ENCODE results near the gene GJB4. TPM values are rescaled to one million over a fixed set of nuclear protein-coding genes. Genes with fewer than 3 reads are reported as not detected.

Gene GJB4
- total RNA-seq, 1 donor from 2014 or later: not detected

DNA sequence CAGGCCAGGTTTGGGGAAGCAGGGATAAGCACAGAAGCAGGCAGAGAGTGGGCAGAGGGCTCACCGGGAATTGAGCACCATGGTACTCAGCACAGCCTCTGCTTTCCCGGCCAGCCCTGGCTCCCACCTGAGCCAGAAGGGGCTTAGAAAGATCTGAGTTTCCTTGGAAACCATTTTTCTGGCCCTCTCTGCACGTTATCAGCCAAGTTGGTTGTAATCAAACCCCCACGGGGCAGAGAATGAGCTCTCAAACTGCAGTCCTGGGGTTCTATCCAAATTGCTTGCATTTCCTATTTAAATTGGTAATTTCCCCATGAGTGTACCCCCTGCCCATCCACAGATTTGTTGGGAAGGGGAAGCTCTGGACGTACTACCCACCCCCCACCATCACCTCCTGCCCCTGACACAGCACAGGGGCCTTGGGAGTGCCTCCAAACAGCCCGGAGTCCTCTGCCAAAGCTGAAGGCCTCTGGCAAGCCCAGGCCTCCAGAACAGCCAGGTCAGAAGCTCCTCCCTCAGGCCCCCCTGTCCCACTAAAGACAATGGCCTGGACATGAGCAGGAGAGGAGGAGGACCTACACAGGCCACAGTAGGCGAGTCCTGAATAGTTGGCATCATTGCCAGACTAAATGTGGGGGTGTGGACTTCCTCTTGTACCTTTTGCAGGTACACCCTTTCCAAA is 47.4 kb upstream of the GJB4 start:
- no peak overlapping the region for H3K27ac Mint-ChIP-seq
- H3K36me3 Mint-ChIP-seq: no peaks in the 10 kb centered on the region
- Histone ChIP-seq H4K20me1 (ENCODE audit: low read depth) (no peaks in the 10 kb centered on the region), H3K4me3 (no peak overlapping the region), H3K27ac (no peak overlapping the region), H3F3A (ENCODE audit: low read depth) (no peaks in the 10 kb centered on the region), H3K9ac (no peak overlapping the region), H3K9me3 (ENCODE audit: low read depth) (no peaks in the 10 kb centered on the region), H3K27me3 (no peaks in the 10 kb centered on the region), H3K4me2 (no peak overlapping the region), H3K4me1 (no peaks in the 10 kb centered on the region), H3K36me3 (no peaks in the 10 kb centered on the region), H2AFZ (replicated peaks) (no peak overlapping the region), H3K79me2 (ENCODE audit: low read depth) (no peaks in the 10 kb centered on the region)
- no peak for DNase-seq (ENCODE audit: low spot score)
- no peaks in the 10 kb centered on the region for H3K9me3 Mint-ChIP-seq
- TF ChIP-seq, protein P1, sequence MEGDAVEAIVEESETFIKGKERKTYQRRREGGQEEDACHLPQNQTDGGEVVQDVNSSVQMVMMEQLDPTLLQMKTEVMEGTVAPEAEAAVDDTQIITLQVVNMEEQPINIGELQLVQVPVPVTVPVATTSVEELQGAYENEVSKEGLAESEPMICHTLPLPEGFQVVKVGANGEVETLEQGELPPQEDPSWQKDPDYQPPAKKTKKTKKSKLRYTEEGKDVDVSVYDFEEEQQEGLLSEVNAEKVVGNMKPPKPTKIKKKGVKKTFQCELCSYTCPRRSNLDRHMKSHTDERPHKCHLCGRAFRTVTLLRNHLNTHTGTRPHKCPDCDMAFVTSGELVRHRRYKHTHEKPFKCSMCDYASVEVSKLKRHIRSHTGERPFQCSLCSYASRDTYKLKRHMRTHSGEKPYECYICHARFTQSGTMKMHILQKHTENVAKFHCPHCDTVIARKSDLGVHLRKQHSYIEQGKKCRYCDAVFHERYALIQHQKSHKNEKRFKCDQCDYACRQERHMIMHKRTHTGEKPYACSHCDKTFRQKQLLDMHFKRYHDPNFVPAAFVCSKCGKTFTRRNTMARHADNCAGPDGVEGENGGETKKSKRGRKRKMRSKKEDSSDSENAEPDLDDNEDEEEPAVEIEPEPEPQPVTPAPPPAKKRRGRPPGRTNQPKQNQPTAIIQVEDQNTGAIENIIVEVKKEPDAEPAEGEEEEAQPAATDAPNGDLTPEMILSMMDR (IDR thresholded peaks at IDR 0.05): no peak
- TF ChIP-seq EZH2 (IDR thresholded peaks at IDR 0.05) (no peak), EZH2phosphoT487 (IDR thresholded peaks at IDR 0.05) (no peak)
- H3K4me1 Mint-ChIP-seq: peaks cover 2% of the 10 kb centered on the region
- peaks cover 17% of the 10 kb centered on the region for H3K27me3 Mint-ChIP-seq (ENCODE audit: insufficient read depth, low read depth)
- no peak overlapping the region for H3K4me3 Mint-ChIP-seq

DNA sequence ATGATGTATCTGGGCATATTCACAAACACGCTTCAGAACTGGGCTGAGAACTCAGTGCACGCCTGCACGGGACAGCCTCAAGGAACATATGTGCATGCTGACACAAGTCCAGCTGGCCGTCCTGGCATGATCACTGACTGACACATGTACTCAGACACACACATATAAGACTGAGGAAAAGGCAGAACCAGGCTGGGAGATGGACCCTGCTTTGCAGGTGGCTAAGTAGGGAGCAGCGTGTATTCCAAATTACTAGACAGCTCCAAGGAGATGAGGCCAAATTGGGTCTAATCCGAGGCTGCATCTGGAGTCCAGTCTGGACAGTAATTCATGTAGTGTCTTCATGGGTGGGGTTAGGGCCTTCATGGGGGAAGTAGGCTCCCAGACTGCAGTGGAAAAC is 46.1 kb upstream of the GJB4 start:
- H3K4me1 Mint-ChIP-seq: peaks cover 2% of the 10 kb centered on the region
- H3K9ac ChIP-seq: no peak overlapping the region
- no peak overlapping the region for H3K4me3 ChIP-seq
- H3K9me3 ChIP-seq (ENCODE audit: low read depth): no peaks in the 10 kb centered on the region
- H3K9me3 Mint-ChIP-seq: no peaks in the 10 kb centered on the region
- no peak overlapping the region for H3K4me3 Mint-ChIP-seq
- H2AFZ ChIP-seq (replicated peaks): no peak overlapping the region
- peaks cover 23% of the 10 kb centered on the region for H3K27me3 Mint-ChIP-seq (ENCODE audit: insufficient read depth, low read depth)
- no peaks in the 10 kb centered on the region for H3K4me1 ChIP-seq
- no peak for DNase-seq (ENCODE audit: low spot score)
- H3K36me3 ChIP-seq: no peaks in the 10 kb centered on the region
- H3F3A ChIP-seq (ENCODE audit: low read depth): no peaks in the 10 kb centered on the region
- no peaks in the 10 kb centered on the region for H4K20me1 ChIP-seq (ENCODE audit: low read depth)
- TF ChIP-seq, protein P1 (IDR thresholded peaks at IDR 0.05): no peak
- TF ChIP-seq EZH2 (IDR thresholded peaks at IDR 0.05): no peak
- no peaks in the 10 kb centered on the region for H3K79me2 ChIP-seq (ENCODE audit: low read depth)
- H3K27ac Mint-ChIP-seq: no peak overlapping the region
- no peak overlapping the region for H3K4me2 ChIP-seq
- H3K27ac ChIP-seq: no peak overlapping the region
- H3K36me3 Mint-ChIP-seq: no peaks in the 10 kb centered on the region
- H3K27me3 ChIP-seq: no peaks in the 10 kb centered on the region

DNA sequence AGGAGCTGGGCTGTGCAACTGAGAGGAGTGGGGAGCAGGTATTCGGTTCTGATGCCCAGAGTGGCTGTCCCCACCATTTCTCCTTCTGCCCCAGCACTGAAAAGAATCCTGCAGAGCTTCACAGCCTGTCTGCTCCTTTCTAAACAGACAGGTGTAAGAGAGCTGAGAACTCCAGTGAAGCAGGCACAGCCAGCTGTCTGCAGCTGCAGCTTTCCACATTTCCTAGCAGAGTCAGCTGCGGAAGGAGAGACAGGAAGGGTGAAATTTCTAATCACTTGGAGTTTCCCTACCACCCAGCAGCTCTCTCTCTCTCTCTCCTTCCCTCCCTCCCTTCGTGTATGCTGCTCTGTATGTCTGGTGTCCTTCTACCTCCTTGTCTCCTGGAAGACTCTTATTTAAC is 45.2 kb upstream of the GJB4 start:
- Mint-ChIP-seq H3K27ac (no peak overlapping the region), H3K36me3 (no peaks in the 10 kb centered on the region), H3K4me3 (no peak overlapping the region), H3K4me1 (peaks cover 2% of the 10 kb centered on the region), H3K9me3 (no peaks in the 10 kb centered on the region), H3K27me3 (ENCODE audit: insufficient read depth, low read depth) (peaks cover 23% of the 10 kb centered on the region)
- no peaks in the 10 kb centered on the region for H3K9me3 ChIP-seq (ENCODE audit: low read depth)
- no peak overlapping the region for H3K9ac ChIP-seq
- no peaks in the 10 kb centered on the region for H3K79me2 ChIP-seq (ENCODE audit: low read depth)
- no peaks in the 10 kb centered on the region for H3K36me3 ChIP-seq
- H4K20me1 ChIP-seq (ENCODE audit: low read depth): no peaks in the 10 kb centered on the region
- H3K4me1 ChIP-seq: no peaks in the 10 kb centered on the region
- no peaks in the 10 kb centered on the region for H3K27me3 ChIP-seq
- H3K4me2 ChIP-seq: no peak overlapping the region
- TF ChIP-seq EZH2 (IDR thresholded peaks at IDR 0.05): no peak
- TF ChIP-seq, protein P1 (IDR thresholded peaks at IDR 0.05): no peak
- TF ChIP-seq EZH2phosphoT487 (IDR thresholded peaks at IDR 0.05): no peak
- no peak overlapping the region for H3K4me3 ChIP-seq
- H3F3A ChIP-seq (ENCODE audit: low read depth): no peaks in the 10 kb centered on the region
- no peak overlapping the region for H3K27ac ChIP-seq
- H2AFZ ChIP-seq (replicated peaks): no peak overlapping the region
- DNase-seq (ENCODE audit: low spot score): no peak

Measured in neural progenitor cell (in vitro differentiated cells).